Endodermal cell (in vitro differentiated cells): ENCODE data around the gene TRPM5. TPM values are rescaled to one million over a fixed set of nuclear protein-coding genes. Genes with fewer than 3 reads are reported as not detected.

ENCODE experiments used
- DNase-seq: peaks from one replicate; pipeline ENCODE4 v3.0.0-alpha.2; 2017
- H3K27ac ChIP-seq: 2 replicates; pipeline ENCODE4 v1.5.1; 2013; ENCODE audit warnings: mild to moderate bottlenecking, low read depth, low read length, moderate library complexity
- H3K27me3 ChIP-seq: 2 replicates; pipeline ENCODE4 v1.6.1; 2013; ENCODE audit warnings: mild to moderate bottlenecking, low read length, moderate library complexity; ENCODE audit not compliant: insufficient read depth, control insufficient read depth, poor library complexity, severe bottlenecking
- H3K36me3 ChIP-seq: 2 replicates; pipeline ENCODE4 v1.7.0; 2013; ENCODE audit warnings: mild to moderate bottlenecking, low read length, moderate library complexity; ENCODE audit not compliant: control insufficient read depth, insufficient read depth
- H3K4me1 ChIP-seq: one replicate; pipeline ENCODE4 v1.7.0; 2013; ENCODE audit warnings: low read length; ENCODE audit not compliant: control insufficient read depth, insufficient read depth
- H3K4me3 ChIP-seq: 2 replicates; pipeline ENCODE4 v1.5.1; 2013; ENCODE audit warnings: mild to moderate bottlenecking, low read length, moderate library complexity
- H3K9ac ChIP-seq: 2 replicates; pipeline ENCODE4 v1.6.1; 2013; ENCODE audit warnings: mild to moderate bottlenecking, low read length, moderate library complexity; ENCODE audit not compliant: poor library complexity, severe bottlenecking; ENCODE audit errors: extremely low read depth
- H3K9me3 ChIP-seq: 2 replicates; pipeline ENCODE4 v1.6.1; 2013; ENCODE audit warnings: mild to moderate bottlenecking, low read length, moderate library complexity; ENCODE audit not compliant: control insufficient read depth
- H3K27ac Mint-ChIP-seq: 2 replicates; pipeline ENCODE4 v1.8.0; 2020; ENCODE audit warnings: mixed read lengths
- H3K27me3 Mint-ChIP-seq: 2 replicates; pipeline ENCODE4 v1.8.0; 2021; ENCODE audit warnings: mild to moderate bottlenecking, mixed read lengths; ENCODE audit not compliant: insufficient read depth
- H3K36me3 Mint-ChIP-seq: 2 replicates; pipeline ENCODE4 v1.8.0; 2020; ENCODE audit warnings: low read depth, mixed read lengths
- H3K4me1 Mint-ChIP-seq: 2 replicates; pipeline ENCODE4 v1.8.0; 2020; ENCODE audit warnings: mixed read lengths
- H3K4me3 Mint-ChIP-seq: 2 replicates; pipeline ENCODE4 v1.8.0; 2020; ENCODE audit warnings: mild to moderate bottlenecking, moderate library complexity, mixed read lengths
- H3K9me3 Mint-ChIP-seq: 2 replicates; pipeline ENCODE4 v1.8.0; 2020; ENCODE audit warnings: mild to moderate bottlenecking, mixed read lengths
- CTCF ChIP-seq: fragments of 200-600 bp; sonication (generic); conservative IDR thresholded peaks from 2 replicates; pipeline ENCODE4 v1.5.0; 2021; ENCODE audit warnings: antibody characterized with exemption, mild to moderate bottlenecking
- WGBS, 2 experiments: methylation state at CpG; one replicate each; pipeline versions ENCODE4 v1.1.5 to v1.1.7; 2013; ENCODE audit warnings: missing lambda C conversion rate in 2 of 2, mixed read lengths in 1 of 2; ENCODE audit not compliant: insufficient coverage in 1 of 2, insufficient read length in 1 of 2; 5-methylcytosine and 5-hydroxymethylcytosine counted together
- total RNA-seq, 2 donors: library from RNA; stranded (reverse); fragmentation: NEBNext Ultra II Directional in 1 of 2; extraction: Animal tissue kit (Norgen Biotek cat#: 25700) in 1 of 2; gene quantifications; 2 replicates in 1 of 2; 3 replicates in 1 of 2; pipeline ENCODE4 v1.2.1, GENCODE V29; 2021

Gene TRPM5
- total RNA-seq, 2 donors from 2014 or later = 0.11 TPM

- H3K36me3 ChIP-seq = no peaks in the 10 kb centered on the region
- Mint-ChIP-seq H3K9me3 (peaks cover 4% of the 10 kb centered on the region), H3K36me3 (no peaks in the 10 kb centered on the region), H3K27ac (no peak overlapping the region), H3K4me1 (no peaks in the 10 kb centered on the region), H3K27me3 (peaks cover 93% of the 10 kb centered on the region), H3K4me3 (no peak overlapping the region)
- H3K9ac ChIP-seq = no peak overlapping the region
- H3K27ac ChIP-seq = no peak overlapping the region
- H3K9me3 ChIP-seq = no peaks in the 10 kb centered on the region
- peaks cover 79% of the 10 kb centered on the region for H3K27me3 ChIP-seq
- DNase-seq = no peak
- 88 to 89% methylated on average over 10 to 15 of the region's 15 CpGs for WGBS, 2 experiments
- no peaks in the 10 kb centered on the region for H3K4me1 ChIP-seq
- no peak overlapping the region for H3K4me3 ChIP-seq
- no peak for TF ChIP-seq CTCF
Observed at GRCh38 chr11:2451336-2451735, 7.0 kb upstream of the TRPM5 start.

GRCh38 chr11:2450321-2451041 lies 6.2 kb upstream of the TRPM5 start:
- 90 to 94% methylated on average over 12 to 19 of the region's 19 CpGs for WGBS, 2 experiments
- Mint-ChIP-seq H3K4me3 (no peak overlapping the region), H3K9me3 (peaks cover 3% of the 10 kb centered on the region), H3K27me3 (peaks cover 94% of the 10 kb centered on the region), H3K27ac (no peak overlapping the region), H3K36me3 (no peaks in the 10 kb centered on the region), H3K4me1 (no peaks in the 10 kb centered on the region)
- no peak for TF ChIP-seq CTCF
- Histone ChIP-seq H3K4me3 (no peak overlapping the region), H3K4me1 (no peaks in the 10 kb centered on the region), H3K36me3 (no peaks in the 10 kb centered on the region), H3K9me3 (no peaks in the 10 kb centered on the region), H3K27me3 (peaks cover 87% of the 10 kb centered on the region), H3K9ac (no peak overlapping the region), H3K27ac (no peak overlapping the region)
- DNase-seq = no peak

GRCh38 chr11:2449548-2450320 lies 5.4 kb upstream of the TRPM5 start:
- WGBS, 2 experiments = 85 to 88% methylated on average over 17 to 26 of the region's 26 CpGs
- Histone ChIP-seq H3K4me1 (no peaks in the 10 kb centered on the region), H3K36me3 (no peaks in the 10 kb centered on the region), H3K27me3 (peaks cover 88% of the 10 kb centered on the region), H3K4me3 (no peak overlapping the region), H3K27ac (no peak overlapping the region), H3K9ac (no peak overlapping the region), H3K9me3 (no peaks in the 10 kb centered on the region)
- Mint-ChIP-seq H3K27me3 (peaks cover 91% of the 10 kb centered on the region), H3K9me3 (no peaks in the 10 kb centered on the region), H3K4me1 (no peaks in the 10 kb centered on the region), H3K36me3 (no peaks in the 10 kb centered on the region), H3K27ac (no peak overlapping the region), H3K4me3 (no peak overlapping the region)
- no peak for TF ChIP-seq CTCF
- no peak for DNase-seq
